COLO668 (cell line): Measurements from ENCODE around the gene ANKRD49.

Experiments
- DNase-seq: peaks from one replicate; lab custom pipeline; 2025; ENCODE audit not compliant: unreplicated experiment; lab: John Stamatoyannopoulos, UW

ANKRD49 gene, protein sequence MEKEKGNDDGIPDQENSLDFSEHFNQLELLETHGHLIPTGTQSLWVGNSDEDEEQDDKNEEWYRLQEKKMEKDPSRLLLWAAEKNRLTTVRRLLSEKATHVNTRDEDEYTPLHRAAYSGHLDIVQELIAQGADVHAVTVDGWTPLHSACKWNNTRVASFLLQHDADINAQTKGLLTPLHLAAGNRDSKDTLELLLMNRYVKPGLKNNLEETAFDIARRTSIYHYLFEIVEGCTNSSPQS

DNA sequence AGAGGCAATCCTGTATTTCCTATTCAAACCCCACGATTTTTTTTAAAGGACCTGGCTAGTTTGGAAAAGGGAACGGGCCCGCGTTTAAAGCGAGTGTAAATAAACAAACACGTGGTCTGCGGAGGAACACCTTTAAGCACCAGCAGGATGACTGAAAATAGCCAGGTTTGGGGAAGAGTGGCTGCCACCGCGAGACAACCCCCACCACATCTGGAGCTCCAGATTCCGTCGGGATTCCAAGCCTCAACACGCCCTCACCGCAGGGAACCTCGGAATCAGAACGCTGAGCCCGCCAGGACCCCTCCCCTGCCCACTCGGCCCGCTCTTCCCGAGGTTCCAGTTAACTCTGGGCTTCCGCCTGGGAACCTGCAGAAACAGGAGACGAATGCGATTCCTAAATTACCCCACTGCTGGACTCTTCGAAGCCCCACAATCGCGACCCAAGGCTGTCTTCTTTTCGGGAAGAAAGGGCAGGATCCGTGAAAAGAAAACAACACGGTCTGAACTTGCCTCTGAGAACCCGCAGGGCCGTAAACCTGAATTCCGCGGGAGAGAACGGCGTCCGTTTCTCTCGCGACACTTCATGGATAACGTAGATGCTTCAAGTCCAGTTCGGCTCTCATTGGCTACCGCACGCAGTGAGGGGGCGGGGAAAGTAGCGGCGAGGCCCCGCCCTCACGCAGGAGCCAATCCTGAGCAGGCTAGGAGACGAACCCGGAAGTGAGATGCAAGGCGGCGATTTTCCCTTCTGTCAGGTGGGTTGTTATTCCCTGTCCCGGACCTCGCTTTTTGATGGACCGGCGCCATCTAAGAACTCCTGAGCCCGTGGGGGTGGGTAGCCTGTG lies at the start of gene ANKRD49, which contains the start of gene MRE11:
ANKRD49 (plus strand) TSS at position 704 of the 845 bp plus-strand sequence. CDS start 2,710 bp downstream, outside the sequence.
MRE11 (minus strand) TSS at position 564 of the 845 bp plus-strand sequence. CDS start 1,043 bp downstream, outside the sequence.
- DNase-seq, result peak; percentile 95

DNA sequence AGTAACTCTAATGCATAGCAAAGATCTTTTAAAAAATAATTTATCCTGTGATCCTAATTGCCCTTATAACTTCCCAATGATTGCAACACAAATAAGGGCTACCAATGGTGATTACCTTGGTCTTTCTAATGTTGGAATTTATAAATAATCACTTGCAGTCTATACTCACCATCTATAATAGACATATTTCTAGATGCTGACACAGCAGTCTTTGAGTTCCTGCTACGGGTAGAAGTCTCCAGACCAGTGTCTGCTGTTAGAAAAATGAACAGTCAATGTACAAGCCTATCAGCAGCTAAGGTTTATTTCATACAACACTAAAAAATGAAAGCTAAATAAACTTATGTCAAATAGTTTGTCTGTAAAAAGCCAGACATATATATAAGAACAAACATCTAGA lies 48.1 kb upstream of the ANKRD49 start:
- no peak for DNase-seq

DNA sequence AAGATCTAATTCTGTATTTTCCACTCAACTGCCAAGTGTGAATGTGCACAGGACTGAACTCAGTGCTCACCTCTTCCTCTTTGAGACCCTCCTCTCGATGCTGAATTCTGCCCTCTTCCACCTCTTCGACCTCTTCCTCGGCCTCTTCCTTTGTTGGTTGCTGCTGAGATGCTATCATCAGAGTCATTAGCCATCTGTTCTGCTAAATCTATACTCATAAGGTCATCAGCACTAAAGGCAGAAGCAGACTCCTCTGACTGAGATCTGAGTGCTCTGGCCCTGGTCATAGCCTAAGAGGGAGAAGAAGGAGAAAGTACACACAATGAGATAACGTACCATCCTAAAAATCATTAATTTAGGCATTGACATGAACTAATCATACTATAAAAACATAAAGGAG lies 46.6 kb upstream of the ANKRD49 start:
- DNase-seq, result no peak

DNA sequence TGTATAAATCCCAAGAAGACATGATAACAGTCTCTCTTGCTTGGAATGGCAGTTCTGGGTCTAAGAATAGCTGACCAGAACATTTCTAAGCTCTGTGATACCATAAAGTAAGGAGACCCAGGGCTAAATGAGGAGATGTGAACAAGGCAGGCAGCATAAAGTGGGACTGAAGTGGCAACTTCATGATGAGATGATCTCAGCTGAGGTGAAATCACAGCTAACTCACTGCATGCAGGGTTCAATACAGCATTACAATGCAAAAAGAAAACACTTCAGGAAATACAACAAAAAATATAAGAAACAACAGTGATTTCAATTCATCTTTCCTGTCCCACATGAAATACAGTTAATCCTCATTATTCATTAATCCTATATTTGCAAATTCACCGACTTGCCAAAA lies 44.8 kb upstream of the ANKRD49 start:
- no peak for DNase-seq

DNA sequence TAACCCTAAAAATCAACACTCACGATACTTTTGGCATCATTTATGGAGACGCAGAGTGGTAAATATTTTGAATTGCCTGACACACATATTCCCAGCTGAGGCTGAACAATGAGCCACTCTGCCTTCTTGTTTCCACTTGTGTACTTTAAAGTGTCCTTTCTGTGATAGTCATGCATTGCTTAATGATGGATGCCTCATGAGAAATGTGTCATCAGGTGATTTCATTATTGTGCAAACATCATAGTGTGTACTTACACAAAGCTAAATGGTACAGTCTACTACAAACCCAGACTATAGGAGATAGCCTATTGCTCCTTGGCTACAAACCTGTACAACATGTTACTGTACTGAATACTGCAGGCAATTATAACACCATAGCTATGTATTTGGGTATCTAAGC lies 44.3 kb upstream of the ANKRD49 start:
- peak; percentile 31 for DNase-seq

DNA sequence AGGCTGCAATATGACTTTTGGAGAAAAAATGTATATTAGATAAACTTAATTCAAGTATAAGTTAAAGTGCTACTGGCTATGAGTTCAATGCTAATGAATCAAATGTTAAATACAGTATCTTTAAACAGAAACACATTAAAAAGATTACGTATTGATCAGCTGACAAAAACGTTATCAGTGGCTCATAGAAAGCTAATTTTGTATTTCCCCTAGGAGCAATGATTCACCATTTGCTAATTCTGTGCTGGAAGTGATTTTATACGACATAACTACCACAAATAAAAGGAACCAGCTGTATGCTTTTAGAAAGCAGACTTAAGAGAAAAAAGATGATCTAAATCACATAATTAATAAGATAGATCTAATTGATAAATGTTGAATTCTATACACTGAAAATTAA lies 43.7 kb upstream of the ANKRD49 start:
- DNase-seq, result no peak

DNA sequence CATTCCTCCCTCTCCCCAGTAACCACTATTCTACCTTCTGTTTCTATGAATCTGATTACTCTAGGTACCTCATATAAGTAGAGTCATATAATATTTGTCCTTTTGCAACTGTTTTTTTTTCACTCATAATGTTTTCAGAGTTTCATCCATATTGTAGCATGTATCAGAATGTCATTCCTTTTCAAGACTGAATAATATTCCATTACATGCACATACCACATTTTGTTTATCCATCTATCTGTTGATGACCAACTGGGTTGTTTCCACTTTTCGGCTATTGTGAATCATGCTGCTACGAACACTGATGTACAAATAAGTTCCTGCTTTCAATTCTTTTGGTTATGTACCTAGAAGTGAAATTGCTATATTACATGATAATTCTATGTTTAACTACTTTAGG lies 40.8 kb upstream of the ANKRD49 start:
- no peak for DNase-seq

DNA sequence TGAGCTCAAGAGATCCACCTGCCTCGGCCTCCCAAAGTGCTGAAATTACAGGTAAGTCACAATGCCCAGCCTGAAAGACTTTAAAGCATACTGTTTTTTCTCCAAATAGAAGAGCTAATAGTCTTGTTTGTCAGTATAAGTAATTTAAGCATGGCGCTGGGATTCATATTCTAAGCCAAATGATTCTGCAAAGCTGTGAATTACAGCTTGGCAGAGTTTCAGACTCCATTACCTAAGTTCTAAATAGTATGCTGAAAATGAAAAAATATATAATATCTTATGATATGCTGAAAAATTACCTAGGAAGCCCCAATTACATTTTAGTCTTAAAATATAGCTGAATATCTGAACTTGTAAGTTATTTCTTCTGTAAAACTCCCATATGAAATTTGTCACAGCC lies 39.5 kb upstream of the ANKRD49 start:
- no peak for DNase-seq

DNA sequence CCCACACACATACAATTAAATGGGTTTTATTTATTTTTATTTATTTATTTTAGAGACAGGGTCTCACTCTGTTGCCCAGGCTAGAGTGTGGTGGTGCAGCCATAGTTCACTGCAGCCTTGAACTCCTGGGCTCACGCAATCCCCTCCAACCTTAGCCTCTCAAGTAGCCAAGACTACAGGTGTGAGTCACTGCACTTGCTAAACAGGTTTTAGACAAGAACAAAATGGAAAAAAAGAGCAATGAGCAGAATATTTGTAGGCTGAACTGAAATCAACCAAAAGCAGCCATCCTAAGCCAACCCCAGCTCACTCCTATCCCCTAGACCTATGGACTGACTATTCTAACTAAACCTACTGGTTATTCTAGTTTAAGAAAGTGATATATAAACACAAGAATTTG lies 37.9 kb upstream of the ANKRD49 start:
- no peak for DNase-seq

DNA sequence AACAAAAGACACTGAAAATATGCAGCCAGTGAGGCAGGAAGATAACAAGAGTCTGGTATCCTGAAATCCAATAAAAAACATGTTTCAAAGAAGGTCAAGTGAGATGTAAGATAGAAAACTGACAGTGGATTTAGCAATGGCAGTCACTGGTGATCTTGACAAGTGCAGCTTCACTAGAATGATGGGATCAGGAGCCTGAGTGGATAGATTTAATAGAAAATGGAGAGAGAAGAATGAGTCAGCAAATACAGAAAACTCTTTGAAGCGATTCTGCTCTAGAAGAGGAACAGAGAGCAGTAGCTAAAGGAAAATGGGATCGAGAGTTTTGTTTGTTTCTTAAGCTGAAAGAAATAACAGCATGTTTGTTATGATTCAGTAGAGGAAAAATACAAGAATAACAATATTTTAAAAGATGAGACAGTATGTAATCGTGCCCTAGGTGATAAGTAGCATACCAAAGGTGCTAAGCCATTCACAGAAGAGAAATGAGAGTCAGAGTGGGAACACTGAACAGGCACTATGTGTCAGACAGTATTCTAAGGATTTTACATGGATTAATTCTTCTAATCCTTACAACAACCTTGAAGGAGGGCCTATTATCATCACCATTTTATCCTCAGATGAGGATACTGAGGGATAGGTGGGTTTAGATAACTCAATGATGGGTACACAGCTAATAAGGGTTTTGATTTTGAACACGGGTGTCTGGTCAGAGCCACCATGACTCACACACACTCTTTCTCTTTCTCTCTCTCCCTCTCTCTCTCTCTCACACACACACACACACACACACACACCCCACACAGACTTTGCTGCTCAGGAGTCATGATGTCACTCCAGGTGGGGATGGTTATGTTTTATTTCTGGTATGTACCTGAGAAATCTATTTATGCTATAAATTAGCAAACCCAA lies 36.4 kb upstream of the ANKRD49 start:
- DNase-seq, result no peak

DNA sequence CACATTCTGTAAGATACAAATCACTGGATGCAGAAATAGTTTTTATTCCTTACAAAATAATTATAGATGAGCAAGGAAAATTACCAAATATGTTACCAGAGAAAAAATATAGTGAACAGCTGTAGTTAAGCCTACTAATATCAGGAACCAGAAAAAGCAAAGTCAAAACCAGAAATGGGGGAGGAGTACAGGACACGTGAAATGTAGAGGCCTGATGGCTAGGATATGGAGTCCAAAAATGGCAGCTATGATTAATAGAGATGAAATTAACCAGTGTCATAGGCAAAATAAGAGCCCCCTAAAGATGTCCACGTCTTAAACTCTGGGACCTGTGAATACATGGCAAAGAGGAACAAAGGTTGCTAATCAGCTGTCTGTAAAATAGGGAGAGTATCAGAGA lies 34.2 kb upstream of the ANKRD49 start:
- no peak for DNase-seq

DNA sequence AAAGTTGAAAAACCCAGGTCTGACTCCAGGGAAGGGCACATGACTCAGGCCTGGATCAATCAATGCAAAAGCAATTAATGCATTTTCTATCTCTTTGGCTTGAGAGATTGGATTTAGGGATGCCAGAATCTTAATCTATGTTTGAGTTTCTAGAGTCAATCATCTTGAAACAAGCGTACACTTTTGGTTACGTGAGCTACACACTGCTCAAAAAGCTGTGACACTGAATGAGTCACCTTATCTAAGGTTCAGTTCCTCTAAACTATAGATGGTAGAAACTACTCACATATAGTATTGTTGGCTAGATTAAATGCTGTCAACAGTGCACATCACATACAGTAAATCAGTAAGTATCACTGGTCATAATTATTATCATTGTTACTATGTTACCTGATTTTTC lies 24.4 kb upstream of the ANKRD49 start:
- no peak for DNase-seq

DNA sequence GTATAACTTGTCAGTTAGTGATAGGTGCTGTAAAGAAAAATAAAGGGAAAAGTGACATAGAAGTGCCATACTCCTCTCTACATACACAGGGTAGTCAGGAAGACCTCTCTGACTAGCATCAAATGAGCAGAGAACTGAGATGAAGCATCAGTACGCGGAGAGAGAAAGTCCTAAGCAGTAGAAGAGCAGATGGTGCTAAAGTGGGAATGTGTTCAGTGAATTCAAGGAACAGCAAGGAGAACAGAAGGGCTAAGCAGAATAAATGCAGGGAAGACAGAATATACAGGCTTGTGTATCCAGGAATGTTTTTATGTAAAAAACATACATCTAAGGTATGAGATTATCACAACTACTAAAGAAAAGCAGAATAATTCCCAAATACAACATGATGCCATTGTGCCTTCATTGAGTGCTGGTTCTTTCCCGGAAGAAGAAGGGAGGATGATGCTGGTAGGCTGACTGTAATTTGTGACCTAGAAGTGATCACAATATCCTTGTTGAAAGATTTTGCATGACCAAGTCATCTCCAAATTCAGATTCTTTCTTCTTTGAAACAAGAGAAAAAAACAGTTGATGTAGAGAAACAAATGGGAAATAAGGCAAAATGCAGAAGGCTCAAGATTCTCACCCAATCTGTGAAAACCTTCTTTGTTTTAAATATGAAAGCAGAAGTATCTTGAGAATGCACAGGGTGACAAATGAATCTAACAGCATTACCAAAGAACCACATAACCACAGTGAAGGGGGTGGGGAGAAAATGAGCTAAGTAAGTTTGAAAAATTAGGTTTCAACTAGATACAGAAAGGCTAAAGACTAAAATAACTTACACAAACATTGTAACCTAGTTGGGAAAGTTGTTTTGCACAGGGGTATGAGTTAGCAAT lies 20.6 kb upstream of the ANKRD49 start:
- no peak for DNase-seq

DNA sequence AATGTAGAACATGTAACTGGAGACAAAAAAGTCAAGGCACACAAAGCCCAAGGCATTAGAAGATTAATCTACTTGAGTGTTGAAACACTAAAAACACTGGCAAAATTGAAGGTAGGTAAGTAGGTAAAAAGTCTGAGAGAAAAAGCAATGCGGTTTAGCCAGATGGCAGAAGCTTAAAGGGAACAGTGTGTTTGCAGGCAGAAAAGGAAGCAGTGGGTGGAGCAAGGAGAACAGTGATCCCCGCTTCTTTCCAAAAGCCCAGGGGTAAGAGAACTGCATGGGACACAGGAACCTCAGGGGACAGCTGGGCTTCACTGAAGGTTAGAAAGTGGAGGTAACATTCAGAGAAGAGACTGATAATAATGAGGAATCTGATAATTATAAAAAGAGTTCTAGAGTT lies 16.2 kb upstream of the ANKRD49 start:
- DNase-seq, result no peak

DNA sequence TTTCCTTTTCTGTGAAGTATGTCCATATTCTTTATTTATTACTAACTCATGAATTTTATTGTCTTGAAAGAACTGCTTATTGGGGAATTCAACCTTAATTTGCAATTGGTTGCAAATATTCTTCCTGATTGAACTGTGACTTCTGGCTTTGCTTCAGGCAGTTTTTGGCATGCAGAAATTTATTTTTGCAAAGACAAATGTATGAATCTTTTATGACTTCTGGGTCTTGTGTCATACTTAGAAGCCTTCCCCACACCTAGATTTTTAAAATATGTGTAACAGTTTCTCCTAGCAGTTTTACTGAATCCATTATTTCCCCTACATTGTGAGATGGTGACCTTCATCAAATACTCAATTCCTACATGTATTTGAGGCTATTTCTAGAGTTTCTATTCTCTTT lies 12.4 kb upstream of the ANKRD49 start:
- no peak for DNase-seq

DNA sequence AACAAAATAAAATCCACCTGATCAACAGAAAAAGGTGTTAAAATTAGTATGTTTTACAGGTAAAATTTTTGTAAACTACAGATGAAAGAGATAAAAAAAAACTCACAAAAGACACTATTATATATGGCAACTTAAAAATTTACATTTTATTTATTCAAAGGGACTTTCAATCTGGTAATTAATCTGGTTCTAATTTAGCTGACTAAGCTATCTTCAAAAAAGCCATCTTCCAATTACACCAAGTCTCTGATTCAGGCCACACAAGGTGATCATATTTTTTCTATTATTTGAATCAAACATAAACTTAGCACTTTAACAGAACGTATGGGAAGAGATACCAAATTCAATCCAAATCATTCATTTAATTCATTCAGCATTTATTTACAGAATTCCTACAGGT lies 7.7 kb upstream of the ANKRD49 start:
- DNase-seq, result no peak

DNA sequence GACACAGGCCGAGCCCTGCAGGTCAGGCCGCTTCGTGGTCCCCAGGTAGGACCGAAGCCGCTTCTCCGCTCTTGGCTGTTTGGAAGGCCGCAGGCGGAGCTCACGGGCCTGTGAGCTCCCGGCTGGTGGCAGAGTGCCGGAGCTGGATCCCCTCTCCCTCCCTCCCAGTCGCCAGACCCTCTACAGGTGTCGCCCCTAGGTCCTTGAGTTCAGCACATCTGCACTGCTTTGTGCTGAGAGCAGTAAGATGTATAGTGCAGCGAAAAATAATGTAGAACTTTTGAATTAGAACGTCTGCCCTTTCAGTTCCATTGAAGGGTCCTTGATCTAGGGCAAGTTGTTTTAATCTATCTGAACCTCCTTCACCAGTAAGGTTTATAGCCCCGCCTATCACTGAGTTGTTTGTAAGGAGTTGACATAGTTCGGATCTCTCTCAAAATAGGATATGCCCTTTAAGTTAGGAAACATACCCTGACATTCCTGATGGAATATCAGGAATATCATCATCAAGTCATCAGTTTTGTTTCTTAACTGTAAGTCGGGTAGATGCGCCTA lies 419 bp downstream of the ANKRD49 start:
- DNase-seq, result no peak

DNA sequence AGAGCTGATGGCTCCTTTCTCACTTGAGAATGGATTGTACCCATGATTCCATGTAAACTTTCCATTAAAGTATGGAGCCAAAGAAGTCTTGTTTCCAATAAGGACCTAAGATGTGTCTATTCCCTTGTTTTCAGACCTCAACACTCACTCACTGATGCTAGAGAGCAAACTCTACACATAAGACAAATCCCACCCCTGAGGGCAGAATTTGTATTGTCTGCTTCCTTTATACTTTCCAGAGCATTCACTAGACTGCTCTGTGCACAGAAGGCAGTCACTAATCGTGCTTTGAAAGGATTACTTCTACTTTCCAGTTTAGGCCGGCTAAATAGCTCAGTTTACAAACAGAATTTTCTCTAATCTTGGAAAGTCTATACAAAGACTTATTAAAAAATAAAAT lies 6.4 kb downstream of the ANKRD49 start:
- DNase-seq, result no peak

DNA sequence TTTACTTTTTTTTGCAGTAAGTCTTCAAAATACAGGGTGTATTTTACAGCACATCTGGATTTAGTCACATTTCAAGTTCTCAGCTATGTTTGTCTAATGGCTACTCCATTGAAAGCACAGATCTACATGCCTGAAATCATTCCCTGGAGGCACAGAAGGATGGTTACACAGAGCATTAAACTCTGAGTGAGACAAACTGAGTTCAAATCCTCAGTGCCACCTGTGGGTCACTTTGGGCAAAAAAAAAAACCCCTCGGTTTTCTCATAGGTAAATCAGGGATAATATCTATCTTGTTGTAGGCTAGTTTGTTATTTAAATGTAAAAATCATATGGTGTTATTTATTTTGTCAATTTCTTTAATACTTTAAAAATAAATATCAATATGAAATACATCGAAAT lies 7.7 kb downstream of the ANKRD49 start:
- DNase-seq, result no peak

DNA sequence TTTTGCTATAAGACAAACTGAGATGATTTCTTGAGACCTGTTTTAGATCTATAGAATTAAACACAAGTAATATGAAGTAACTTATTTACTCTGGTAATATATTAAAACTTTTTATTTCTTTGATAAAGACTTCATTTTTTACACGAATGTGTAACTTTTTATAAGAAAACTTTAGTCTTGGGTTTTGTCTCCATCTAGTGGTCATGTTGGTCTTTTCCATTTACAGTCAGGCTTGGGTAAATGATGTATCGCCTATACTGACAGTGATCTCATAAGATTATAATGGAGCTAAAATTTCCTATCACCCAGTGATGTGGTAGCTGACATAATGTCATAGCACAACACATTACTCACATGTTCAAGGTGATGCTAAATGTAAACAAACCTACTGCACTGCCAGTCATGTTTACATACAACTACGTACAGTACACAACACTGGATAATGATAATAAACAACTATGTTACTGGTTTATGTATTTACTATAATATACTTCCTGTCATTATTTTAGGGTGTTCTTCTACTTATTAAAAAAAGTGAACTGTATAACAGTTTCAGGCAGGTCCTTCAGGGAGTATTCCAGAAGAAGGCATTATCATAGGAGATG lies 11.0 kb downstream of the ANKRD49 start:
- DNase-seq, result no peak
